HG03039 (cell line): ENCODE results near the gene TBC1D7.

Source experiments
- ATAC-seq: cut with Tn5 transposase; IDR thresholded peaks from one replicate; pipeline ENCODE4 v1.9.1; 2021; ENCODE audit warnings: mild to moderate bottlenecking, moderate library complexity; ENCODE audit not compliant: unreplicated experiment

Gene TBC1D7

DNA sequence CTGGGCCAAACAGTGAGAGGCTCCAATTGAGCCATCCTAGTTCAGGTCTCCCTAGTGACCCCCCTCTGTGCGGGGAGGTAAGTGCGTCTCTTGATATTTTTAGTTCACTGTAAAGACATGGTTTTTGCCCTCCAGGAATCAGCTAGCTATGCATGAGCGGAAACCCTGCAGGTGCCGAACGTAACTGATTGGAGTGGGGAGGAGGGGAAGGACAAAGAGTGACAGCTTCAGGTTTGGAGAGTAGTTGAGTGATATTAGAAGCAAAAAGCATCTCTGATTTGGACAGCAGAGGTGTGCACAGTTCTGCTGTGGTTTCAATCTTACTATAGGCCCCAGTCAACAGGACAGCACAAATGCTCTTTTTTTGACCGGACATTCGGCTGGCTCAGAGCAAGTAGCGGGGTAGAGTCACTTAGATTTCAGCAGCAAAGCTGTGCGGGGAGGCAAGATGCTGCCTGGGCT is 31.8 kb downstream of the TBC1D7 start:
- ATAC-seq, result no peak

DNA sequence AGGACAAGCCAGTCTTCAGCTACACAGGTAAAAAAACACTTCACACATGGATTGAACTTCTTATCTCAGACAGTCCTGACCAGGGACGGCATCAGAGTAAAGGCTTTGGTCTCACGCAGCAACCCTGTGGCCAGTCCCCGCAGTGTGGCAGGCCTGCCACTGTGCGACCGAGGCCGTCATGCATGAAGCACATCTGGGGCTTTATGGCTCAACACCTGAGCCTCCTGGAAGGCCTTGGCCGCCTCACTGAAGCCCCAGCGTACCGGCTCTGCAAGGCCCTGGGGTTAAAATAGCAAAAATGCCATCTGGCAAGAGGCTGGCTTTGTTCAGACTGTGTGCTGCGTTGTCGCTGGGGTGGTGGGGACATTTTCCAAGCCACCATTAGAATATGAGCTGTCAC is 32.8 kb downstream of the TBC1D7 start:
- no peak for ATAC-seq

DNA sequence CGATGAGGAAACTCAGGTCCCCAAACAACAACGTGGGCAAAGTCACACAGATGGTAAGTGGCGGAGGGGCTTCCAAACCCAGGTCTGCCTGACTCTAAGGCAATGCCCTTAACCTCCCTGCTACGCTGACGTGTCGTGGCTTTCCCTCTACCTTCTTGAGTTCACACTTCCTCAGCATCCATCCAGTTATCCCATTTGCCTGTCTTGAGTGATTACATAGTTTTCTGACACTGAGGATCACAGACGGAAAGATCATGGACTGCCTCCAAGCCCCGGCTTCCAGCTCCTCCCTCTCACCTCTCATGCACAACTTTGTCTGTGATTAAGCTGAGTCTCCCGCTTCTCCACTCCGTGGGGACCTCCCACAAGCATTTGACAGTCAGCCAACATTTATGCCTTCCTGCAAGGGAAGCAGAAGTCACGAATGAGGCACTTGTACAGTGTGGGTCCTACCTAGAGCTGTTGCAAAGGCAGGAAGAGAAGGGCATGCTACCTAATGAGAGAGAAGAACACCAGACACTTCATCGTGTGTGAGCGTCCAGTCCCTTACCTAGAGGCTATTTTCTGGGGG is 33.8 kb downstream of the TBC1D7 start:
- ATAC-seq, result no peak

DNA sequence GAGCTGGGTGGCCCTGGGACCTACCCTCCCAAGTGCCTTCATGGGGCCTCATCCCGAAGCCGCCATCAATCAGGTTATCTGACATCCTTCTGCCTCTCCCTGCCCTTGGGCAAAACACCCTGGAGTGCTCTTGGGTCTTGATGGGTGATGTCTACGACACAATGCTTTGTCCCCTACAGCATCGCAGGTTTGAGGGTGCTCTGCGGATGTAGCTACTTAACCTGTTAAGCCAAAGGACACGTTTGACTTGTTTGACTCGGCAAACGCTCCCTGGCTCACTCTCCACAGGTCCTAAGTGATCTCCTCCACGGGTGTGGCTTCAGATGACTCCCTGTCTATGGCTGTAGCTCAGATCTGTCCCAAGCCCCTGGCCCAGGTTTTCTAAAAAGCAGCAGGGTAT is 35.6 kb downstream of the TBC1D7 start:
- ATAC-seq, result no peak

DNA sequence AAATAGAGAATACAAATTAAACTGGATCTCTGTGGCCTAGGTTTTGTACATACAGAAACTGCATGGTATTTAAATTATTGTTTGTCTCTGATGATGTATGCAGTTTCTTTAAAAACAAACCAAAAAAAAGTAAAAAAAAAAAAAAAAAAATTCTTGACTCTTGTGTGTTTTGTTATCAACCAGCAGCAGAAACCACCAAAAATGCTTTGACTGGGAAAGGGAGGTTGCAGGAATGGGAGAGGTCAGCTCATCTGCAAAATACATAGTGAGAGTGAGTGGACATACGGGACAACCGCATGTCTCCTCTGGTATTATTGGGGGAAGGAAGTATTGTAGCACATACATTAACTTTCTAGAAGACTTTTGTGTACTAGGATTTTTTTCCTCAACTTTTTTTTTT is 38.0 kb downstream of the TBC1D7 start:
- no peak for ATAC-seq

DNA sequence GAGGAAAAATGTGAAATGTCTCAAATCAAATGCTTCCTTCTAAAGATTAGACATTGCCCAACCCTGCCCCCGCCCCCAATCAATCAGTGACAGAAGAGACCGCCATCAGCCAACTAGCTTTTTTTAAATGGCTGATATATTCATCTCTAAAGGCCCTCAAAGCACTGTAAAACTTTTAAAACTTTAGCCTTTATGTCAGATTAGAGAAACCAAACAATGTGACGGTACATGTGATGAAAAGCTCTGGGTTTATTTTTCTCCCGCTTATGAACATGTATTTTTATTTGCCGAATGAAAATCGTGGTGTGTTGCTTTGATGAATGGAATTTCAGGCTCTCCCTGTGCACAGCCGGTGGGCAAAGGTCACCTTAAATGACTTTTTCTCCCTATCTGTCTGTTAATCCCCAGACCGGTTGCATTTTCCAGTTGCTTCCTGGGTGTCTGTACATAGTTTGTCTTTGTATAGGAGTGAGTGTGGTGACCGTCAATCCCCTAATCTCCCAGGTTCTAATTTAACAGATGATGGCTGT is 38.5 kb downstream of the TBC1D7 start:
- ATAC-seq, result no peak

DNA sequence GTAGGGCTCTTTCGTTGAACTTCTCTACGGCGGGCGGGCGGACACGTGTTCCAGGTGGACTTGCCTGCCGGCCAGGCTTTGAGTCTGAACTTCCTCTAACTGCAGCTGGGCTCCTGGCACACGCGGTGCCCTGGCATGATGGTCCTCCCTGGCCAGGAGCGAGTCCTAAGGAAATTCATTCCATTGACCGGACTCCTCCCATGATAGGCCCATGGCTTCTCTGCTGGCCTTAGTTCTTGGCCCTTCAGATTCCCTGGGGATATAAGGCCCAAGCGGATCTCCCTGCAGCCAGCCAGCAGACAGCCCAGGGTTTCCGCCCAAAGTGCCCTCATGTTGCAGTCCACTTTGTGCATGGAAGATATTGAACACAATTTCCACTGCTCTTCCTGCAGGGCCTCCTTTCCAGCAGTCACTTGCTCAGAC is 39.4 kb downstream of the TBC1D7 start:
- ATAC-seq, result no peak

DNA sequence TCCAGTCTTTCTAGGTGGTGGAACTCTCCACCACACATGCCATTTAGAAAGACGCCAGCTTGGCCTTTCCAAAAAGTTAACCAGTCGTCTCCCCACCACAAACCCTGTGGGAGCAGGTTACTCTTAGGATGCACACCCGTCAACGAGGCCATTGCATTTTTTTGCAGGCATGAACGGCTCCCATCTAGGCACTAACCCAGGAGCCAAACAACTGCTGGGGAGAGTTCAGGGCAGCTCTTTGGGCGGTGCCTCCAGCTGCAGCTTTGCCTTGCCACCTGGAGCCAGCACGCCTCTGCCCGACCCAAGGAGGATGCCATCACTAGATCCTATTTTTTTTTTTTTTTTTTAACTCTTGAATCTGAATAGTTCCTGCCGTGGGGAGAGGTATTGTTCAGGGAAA is 39.9 kb downstream of the TBC1D7 start:
- no peak for ATAC-seq

DNA sequence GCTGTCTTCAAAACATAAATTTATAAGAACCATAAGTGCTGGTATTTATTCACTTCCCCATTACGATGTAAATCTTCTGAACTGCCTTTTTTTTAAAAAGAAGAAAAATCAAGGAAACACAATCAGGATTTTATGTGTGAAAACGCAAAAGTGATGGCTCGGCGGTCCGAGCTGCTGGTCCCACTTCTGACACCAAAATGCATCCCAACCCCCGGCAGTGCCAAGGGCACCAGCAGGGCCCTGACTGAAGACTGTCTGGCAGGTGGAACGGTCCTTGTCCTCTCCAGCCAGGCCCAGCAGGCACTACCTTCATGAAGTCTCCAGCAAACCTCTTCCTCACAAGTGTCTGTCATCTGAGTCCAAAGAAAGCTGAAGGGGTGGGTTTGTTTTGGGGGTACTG is 41.2 kb downstream of the TBC1D7 start:
- ATAC-seq, result no peak

DNA sequence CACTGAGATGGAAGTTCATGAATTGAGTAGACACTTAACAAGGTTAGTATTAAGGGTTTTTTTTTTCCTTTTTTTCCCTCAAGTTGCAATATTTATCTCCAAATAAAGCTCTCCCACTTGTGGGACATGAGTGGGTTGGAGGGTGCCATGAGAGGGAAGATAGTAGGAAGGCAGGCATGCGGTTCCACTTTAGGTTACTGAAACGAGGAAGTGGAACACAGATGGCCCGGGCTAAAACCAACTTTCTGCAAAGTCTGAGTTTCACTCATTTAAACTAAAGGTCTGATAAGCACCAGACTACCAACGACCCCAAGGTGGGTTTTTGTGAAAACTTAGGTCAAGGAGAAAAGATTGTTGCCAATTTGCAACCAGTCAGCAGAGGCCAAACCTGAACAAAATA is 42.2 kb downstream of the TBC1D7 start:
- ATAC-seq, result no peak

DNA sequence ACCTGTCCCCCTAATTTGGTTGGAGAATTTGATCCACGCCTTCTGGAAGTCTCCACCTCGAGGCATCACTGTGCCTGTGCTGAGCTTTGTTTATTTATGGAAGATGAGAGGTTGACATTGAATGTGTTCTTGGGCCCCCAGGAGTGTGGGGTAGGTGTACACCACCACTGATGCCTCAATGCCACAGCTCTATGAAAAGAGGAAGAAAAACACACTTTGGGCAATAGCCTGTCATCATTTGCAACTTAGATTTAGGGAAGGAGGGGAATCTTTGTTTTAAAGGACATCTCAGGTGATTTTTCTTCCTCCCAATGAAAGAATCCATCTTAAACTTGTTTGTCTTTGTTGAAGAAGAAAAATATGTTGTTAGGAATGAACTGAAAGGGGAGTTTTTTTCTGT is 42.6 kb downstream of the TBC1D7 start:
- no peak for ATAC-seq

DNA sequence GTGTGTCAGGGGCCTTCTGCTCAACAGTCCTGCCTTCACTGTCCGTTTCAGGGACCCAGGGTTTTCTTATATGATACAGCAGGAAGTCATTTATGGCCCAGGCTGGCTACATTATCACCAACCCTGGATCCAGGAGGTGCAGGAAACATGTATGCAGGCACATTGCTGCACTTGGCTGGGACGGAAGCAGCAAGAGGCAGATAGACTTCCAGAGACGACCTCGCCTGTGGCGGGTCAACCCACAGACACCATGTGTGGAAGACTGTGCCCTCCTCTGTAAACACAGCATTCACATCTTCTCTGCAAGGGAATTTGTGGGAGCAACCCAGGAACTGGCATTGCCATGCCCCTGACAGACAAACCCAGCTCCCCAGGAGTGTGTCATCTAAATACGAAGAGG is 43.7 kb downstream of the TBC1D7 start:
- ATAC-seq, result no peak

DNA sequence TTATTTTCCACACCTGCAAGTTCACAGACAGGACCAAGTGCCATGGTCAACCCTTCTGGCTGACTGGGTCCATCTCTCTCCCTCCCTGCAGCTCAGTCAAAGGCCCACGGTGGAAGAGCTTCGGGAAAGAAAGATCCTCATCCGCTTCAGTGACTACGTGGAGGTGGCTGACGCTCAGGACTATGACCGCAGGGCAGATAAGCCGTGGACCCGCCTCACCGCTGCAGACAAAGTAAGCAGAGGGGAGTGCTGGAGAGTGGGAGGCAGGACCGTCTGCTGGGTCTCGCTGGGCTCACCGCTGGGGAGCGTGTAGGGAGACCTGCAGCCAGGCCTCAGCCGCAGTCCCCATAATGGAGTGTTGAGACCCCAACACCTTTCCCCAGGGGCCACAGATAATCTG is 45.0 kb downstream of the TBC1D7 start:
- ATAC-seq, result no peak

DNA sequence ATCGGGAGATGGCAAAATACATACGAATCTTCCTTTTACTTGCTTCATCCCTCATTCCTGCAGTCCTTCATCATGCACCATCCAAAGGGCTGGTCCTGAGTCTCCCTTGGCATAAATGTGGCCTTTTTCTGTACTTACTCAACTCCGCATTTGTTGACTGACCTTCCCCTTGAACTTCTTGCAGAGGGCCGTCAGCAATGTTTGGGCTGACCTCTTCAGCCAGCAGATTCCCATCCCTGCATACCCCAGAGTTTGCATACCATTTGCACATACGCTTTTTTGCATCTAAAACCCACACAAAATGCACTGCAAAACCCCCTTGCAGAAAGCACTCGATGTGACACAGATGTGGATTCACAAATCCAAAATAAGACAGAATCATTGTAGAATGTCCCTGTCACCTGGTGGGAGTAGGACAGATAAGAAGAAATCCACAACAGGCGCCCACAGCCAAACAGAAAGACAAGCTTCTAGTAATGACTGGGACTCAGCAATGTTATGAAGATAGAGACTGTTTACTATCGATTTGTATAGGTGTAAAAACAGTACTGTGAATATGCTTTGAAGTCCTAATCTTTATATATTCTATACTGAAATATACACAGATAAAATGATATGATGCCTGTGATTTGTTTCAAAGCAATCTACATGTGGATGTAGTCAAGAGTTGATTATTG is 45.8 kb downstream of the TBC1D7 start:
- no peak for ATAC-seq

DNA sequence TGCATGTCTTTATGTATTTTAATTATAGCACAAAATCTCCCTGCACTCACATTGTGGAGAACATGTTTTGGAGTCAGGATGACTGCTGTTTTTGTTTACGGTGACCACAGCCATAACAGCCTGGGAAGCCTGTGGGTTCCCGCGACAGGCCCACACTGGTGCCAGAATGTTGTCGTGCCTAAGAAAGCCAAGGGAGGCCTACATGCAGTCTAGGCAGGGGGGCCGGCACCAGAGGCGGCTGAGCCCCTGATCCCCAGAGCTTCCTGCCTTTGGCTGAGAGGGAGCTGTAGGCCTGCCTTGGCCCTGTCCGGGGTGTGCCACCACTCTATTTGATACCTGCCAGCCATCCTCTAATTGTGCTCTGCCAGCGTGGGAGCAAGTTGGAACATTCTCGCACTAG is 46.7 kb downstream of the TBC1D7 start:
- ATAC-seq, result no peak

DNA sequence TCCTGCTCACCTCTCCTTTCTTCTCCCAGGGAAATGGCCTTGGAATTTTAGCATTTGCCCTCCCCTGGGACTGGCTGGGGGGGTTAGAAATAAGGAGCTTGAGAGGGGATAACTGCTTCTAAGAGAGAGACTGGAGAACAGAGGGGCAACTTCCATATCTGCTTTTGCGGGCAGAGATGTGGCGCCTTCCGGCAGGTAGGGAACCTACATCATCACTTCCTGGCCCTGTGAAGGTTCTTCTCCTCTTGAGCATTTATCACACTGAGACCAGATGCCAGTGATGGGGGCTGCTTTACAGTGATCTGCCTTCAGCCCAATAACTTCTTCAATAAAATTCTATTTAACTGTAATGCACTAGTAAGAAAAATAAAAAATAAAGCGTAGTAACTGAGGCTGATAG is 48.1 kb downstream of the TBC1D7 start:
- no peak for ATAC-seq

DNA sequence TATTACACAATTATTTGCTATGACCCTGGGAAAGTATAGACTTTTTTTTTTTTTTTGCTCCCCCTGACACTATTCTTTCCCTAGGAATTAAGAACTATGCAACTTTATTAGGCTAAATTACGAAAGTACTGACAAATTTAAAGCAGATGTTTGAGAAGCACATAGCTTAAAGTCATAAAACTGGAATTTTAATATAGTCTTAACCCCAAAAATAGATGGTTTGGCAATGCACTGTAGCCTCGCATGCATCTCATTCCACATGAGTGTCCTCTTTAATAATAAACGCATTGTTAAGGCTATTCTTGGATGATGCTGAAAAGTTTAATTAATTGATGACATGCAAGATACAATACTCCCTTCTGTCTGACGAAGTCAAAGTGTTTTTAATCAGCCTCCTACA is 49.3 kb downstream of the TBC1D7 start:
- ATAC-seq, result no peak

DNA sequence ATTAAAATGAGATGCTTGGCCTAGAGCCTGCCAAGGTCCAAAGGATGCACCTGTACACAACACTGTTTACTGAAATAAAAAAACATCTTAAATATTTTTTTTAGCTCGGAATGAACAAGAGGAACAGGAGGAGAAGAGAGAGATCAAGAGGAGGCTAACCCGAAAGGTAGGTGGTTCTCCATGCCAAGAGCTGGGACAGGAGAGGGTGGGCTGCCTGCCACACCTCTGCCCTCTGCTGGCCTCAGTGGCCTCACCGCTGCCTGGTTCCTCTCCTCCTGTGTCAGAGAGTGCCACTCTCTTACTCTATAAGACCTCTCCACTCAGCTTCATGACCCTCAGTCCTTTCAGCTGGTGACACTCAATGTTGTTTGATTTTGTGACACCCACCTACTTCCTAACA is 50.2 kb downstream of the TBC1D7 start:
- ATAC-seq, result no peak

DNA sequence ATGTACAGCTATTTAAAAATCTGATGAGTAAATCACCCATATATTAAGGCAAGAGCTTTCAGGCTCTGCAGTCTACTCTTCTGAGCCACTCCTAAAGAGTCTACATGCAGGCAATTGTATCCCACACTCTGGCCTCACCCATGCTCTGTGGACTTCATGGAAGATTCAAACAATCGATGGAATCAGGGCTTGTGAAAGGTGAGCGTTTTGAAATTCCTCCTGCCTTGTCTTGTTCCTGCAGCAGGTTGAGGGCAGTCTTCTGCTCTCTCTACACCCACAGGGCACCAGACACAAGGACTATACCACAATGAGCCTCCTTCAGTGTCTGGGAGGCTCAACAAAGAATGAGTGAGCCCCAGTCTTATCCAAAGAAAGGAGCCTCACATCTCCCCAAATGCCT is 51.1 kb downstream of the TBC1D7 start:
- no peak for ATAC-seq

DNA sequence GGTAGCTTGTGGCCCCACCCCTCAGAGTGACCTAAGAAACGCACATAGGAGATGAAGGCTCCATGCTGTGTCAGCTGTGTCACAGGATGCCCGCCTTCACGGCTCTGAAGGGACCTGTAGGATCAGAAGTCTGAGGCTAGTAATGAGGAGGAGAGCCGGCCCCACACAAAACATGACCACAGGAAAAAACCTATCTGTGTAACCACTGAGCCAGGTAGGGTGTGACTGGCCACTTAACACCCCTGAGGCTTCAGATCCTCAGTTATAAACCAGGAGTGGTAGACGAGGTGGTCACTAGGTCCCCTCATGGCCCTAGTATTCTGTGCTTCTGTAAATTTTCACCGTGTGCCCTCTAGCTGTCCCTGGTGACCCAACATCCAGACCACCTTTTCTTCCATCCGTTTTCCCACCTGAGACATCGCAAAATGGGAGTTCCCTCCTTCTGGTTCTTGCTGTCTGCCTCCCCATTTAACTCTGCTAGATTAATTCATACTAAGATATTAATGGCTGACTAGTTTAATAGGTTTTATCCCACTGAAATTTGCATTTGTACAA is 52.8 kb downstream of the TBC1D7 start:
- ATAC-seq, result no peak

DNA sequence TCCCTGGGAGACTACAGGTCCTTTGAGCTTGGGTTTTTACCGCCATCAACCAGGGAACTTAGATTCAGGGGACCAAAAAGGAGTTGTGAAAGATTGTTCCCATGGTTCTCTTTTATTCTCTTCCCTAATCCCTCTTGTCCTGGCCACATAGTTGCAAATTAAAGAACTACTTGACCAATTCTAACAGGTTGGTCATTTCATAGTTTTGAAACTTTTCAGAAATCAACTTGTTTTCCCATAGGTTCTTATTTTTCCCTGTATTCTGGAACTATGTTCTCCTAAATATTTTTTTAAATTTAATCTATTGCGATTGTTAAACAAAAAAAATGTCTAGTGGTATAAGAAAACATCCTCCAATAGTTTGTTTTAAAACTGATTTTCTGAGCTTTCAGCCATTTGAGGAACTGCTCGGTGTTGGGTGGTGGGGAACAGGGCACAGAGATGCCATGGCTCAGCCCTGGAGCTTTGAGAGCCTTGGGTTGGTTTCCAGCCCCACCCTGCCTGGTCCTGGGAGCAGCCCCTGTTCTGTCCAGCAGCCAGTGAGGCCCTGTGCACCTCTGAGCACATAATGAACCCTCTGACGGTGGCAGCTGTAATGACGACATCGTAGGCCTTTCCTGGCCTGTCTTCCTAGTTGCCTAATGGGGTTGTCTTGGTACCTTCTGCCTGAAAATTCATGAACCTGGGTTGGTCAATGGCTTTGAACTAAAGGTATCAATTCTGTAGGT is 53.5 kb downstream of the TBC1D7 start:
- no peak for ATAC-seq
